ENCODE data around the gene MEIS1. TPM values are rescaled to one million over a fixed set of nuclear protein-coding genes. Genes with fewer than 3 reads are reported as not detected.
"Not testable (repeated sequence)": the region's sequence is repeated elsewhere in the genome, so short reads cannot be mapped to it uniquely, and the experiment has no call there.

The MEIS1 gene
- total and polyA plus RNA-seq, 2 donors (not counting 1 experiment from before 2014, with no cell fraction given) = 0.03 TPM; not detected in 1

- Mint-ChIP-seq H3K27me3 (peaks cover 6% of the 10 kb centered on the region), H3K9me3 (ENCODE audit: insufficient read depth) (no peaks in the 10 kb centered on the region), H3K4me3 (no peak overlapping the region), H3K27ac (no peak overlapping the region), H3K4me1 (no peaks in the 10 kb centered on the region)
- no peak overlapping the region for H3K4me2 ChIP-seq (replicated peaks; ENCODE audit: low read depth, low read length, poor library complexity, severe bottlenecking)
- H3K79me2 ChIP-seq (ENCODE audit: control insufficient read depth, insufficient read depth, low read length) = no peaks in the 10 kb centered on the region
- WGBS (ENCODE audit: insufficient coverage) = 40% methylated on average over 1 of the region's 2 CpGs
- ChIA-PET CTCF (no interaction called here), POLR2A (no interaction called here)
- no peaks in the 10 kb centered on the region for H3K4me1 ChIP-seq (ENCODE audit: control insufficient read depth in 2 of 2, insufficient read depth in 2 of 2, low read length in 2 of 2)
- TF ChIP-seq EZH2 (IDR thresholded peaks at IDR 0.05; ENCODE audit: borderline replicate concordance, insufficient read depth, low read depth, low read length, poor library complexity, severe bottlenecking) = no peak
- TF ChIP-seq, protein P1, sequence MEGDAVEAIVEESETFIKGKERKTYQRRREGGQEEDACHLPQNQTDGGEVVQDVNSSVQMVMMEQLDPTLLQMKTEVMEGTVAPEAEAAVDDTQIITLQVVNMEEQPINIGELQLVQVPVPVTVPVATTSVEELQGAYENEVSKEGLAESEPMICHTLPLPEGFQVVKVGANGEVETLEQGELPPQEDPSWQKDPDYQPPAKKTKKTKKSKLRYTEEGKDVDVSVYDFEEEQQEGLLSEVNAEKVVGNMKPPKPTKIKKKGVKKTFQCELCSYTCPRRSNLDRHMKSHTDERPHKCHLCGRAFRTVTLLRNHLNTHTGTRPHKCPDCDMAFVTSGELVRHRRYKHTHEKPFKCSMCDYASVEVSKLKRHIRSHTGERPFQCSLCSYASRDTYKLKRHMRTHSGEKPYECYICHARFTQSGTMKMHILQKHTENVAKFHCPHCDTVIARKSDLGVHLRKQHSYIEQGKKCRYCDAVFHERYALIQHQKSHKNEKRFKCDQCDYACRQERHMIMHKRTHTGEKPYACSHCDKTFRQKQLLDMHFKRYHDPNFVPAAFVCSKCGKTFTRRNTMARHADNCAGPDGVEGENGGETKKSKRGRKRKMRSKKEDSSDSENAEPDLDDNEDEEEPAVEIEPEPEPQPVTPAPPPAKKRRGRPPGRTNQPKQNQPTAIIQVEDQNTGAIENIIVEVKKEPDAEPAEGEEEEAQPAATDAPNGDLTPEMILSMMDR (IDR thresholded peaks at IDR 0.05) = no peak
- no peaks in the 10 kb centered on the region for H4K20me1 ChIP-seq (ENCODE audit: control insufficient read depth, insufficient read depth, low read length, poor library complexity, severe bottlenecking)
- H3K27ac ChIP-seq (ENCODE audit: low read length in 2 of 2) = no peak overlapping the region
- intact Hi-C loops (cut with micrococcal nuclease) = no loop called here
- H3K9ac ChIP-seq (ENCODE audit: low read length) = no peak overlapping the region
- no peak overlapping the region for H3K4me3 ChIP-seq (ENCODE audit: control extremely low read depth in 1 of 5, extremely low read depth in 1 of 5, insufficient read depth in 1 of 5, low read depth in 2 of 5, low read length in 4 of 5)
- no peaks in the 10 kb centered on the region for H3K9me3 ChIP-seq (ENCODE audit: control extremely low read depth in 1 of 3, control insufficient read depth in 2 of 3, insufficient read depth in 1 of 3, low read length in 2 of 3)
- H3K27me3 ChIP-seq (replicated peaks in 1 of 4; ENCODE audit: control extremely low read depth in 1 of 4, control insufficient read depth in 3 of 4, insufficient read depth in 4 of 4, low read length in 3 of 4) = no peaks in the 10 kb centered on the region
- H2AFZ ChIP-seq (ENCODE audit: insufficient read depth, low read depth, low read length, poor library complexity, severe bottlenecking) = no peak overlapping the region
- ATAC-seq (ENCODE audit: low read depth) (no peak), DNase-seq (no peak)
- H3K36me3 ChIP-seq (replicated peaks in 1 of 2; ENCODE audit: control extremely low read depth in 1 of 2, control insufficient read depth in 1 of 2, extremely low read depth in 1 of 2, insufficient read depth in 2 of 2, low read length in 1 of 2) = no peaks in the 10 kb centered on the region
These were observed 43.9 kb downstream of the MEIS1 start for GRCh38 chr2:66478731-66479316.

DNA sequence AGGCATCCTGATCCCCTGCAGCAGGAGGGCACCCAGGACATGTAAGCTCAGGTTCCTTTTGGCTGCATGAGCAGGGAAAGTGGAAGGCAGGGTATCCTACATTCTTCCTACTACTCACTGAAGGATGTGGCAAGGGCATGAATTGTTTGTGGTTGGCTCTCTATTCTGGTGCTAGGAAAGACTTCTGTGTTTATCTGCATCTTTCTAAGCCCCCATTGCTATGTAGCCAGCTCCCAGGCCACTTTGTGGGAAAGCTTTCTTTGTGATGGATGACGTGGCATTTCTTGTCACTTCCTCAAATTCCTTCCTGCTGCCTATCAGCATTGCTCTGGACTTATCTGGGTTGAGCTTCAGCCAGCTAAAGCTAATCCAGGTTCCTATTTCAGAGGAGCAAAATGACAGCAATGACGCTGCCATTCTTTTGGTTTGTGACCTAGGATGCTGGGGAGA lies 46.2 kb downstream of the MEIS1 start:
- WGBS (ENCODE audit: insufficient coverage) = 13% methylated on average over 1 of the region's 2 CpGs
- no peak overlapping the region for H3K4me3 ChIP-seq (ENCODE audit: control extremely low read depth in 1 of 5, extremely low read depth in 1 of 5, insufficient read depth in 1 of 5, low read depth in 2 of 5, low read length in 4 of 5)
- H3K9ac ChIP-seq (ENCODE audit: low read length) = no peak overlapping the region
- H3K27ac ChIP-seq (ENCODE audit: low read length in 2 of 2) = no peak overlapping the region
- Mint-ChIP-seq H3K4me1 (no peaks in the 10 kb centered on the region), H3K27ac (no peak overlapping the region), H3K27me3 (peaks cover 6% of the 10 kb centered on the region), H3K9me3 (ENCODE audit: insufficient read depth) (no peaks in the 10 kb centered on the region), H3K4me3 (no peak overlapping the region)
- ChIA-PET POLR2A (no interaction called here), CTCF (no interaction called here)
- no peaks in the 10 kb centered on the region for H3K36me3 ChIP-seq (replicated peaks in 1 of 2; ENCODE audit: control extremely low read depth in 1 of 2, control insufficient read depth in 1 of 2, extremely low read depth in 1 of 2, insufficient read depth in 2 of 2, low read length in 1 of 2)
- intact Hi-C loops (cut with micrococcal nuclease) = no loop called here
- ATAC-seq (ENCODE audit: low read depth) (no peak), DNase-seq (no peak)
- H4K20me1 ChIP-seq (ENCODE audit: control insufficient read depth, insufficient read depth, low read length, poor library complexity, severe bottlenecking) = no peaks in the 10 kb centered on the region
- no peak for TF ChIP-seq EZH2 (IDR thresholded peaks at IDR 0.05; ENCODE audit: borderline replicate concordance, insufficient read depth, low read depth, low read length, poor library complexity, severe bottlenecking)
- TF ChIP-seq, protein P1 (IDR thresholded peaks at IDR 0.05) = no peak
- no peaks in the 10 kb centered on the region for H3K27me3 ChIP-seq (replicated peaks in 1 of 4; ENCODE audit: control extremely low read depth in 1 of 4, control insufficient read depth in 3 of 4, insufficient read depth in 4 of 4, low read length in 3 of 4)
- no peaks in the 10 kb centered on the region for H3K4me1 ChIP-seq (ENCODE audit: control insufficient read depth in 2 of 2, insufficient read depth in 2 of 2, low read length in 2 of 2)
- H3K9me3 ChIP-seq (ENCODE audit: control extremely low read depth in 1 of 3, control insufficient read depth in 2 of 3, insufficient read depth in 1 of 3, low read length in 2 of 3) = no peaks in the 10 kb centered on the region
- H3K4me2 ChIP-seq (replicated peaks; ENCODE audit: low read depth, low read length, poor library complexity, severe bottlenecking) = no peak overlapping the region
- no peak overlapping the region for H2AFZ ChIP-seq (ENCODE audit: insufficient read depth, low read depth, low read length, poor library complexity, severe bottlenecking)
- no peaks in the 10 kb centered on the region for H3K79me2 ChIP-seq (ENCODE audit: control insufficient read depth, insufficient read depth, low read length)

DNA sequence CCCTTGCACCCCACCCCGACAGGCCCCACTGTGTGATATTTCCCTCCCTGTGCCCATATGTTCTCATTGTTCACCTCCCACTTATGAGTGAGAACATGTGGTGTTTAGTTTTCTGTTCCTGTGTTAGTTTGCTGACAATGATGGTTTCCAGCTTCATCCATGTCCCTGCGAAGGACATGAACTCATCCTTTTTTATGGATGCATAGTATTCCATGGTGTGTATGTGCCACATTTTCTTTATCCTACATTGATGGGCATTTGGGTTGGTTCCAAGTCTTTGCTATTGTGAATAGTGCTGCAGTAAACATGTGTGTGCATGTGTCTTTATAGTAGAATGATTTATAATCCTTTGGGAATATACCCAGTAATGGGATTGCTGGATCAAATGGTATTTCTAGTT lies 50.3 kb downstream of the MEIS1 start:
- WGBS (ENCODE audit: insufficient coverage) = no CpG with 5 or more reads among the region's 2 CpGs
- H3K27me3 Mint-ChIP-seq; H3K79me2 ChIP-seq (ENCODE audit: control insufficient read depth, insufficient read depth, low read length); ATAC-seq (ENCODE audit: low read depth); H3K4me2 ChIP-seq (replicated peaks; ENCODE audit: low read depth, low read length, poor library complexity, severe bottlenecking); H3K4me1 ChIP-seq (ENCODE audit: control insufficient read depth in 2 of 2, insufficient read depth in 2 of 2, low read length in 2 of 2); H3K9me3 Mint-ChIP-seq (ENCODE audit: insufficient read depth); H3K4me1 Mint-ChIP-seq; H2AFZ ChIP-seq (ENCODE audit: insufficient read depth, low read depth, low read length, poor library complexity, severe bottlenecking); H3K9me3 ChIP-seq (ENCODE audit: control extremely low read depth in 1 of 3, control insufficient read depth in 2 of 3, insufficient read depth in 1 of 3, low read length in 2 of 3); POLR2A ChIA-PET; H3K27ac Mint-ChIP-seq; H4K20me1 ChIP-seq (ENCODE audit: control insufficient read depth, insufficient read depth, low read length, poor library complexity, severe bottlenecking); intact Hi-C loops (cut with micrococcal nuclease); H3K4me3 ChIP-seq (ENCODE audit: control extremely low read depth in 1 of 5, extremely low read depth in 1 of 5, insufficient read depth in 1 of 5, low read depth in 2 of 5, low read length in 4 of 5); H3K9ac ChIP-seq (ENCODE audit: low read length); H3K36me3 ChIP-seq (replicated peaks in 1 of 2; ENCODE audit: control extremely low read depth in 1 of 2, control insufficient read depth in 1 of 2, extremely low read depth in 1 of 2, insufficient read depth in 2 of 2, low read length in 1 of 2); H3K27me3 ChIP-seq (replicated peaks in 1 of 4; ENCODE audit: control extremely low read depth in 1 of 4, control insufficient read depth in 3 of 4, insufficient read depth in 4 of 4, low read length in 3 of 4); H3K27ac ChIP-seq (ENCODE audit: low read length in 2 of 2); DNase-seq; H3K4me3 Mint-ChIP-seq; CTCF ChIA-PET: not testable (repeated sequence)

Measured in B cell (primary cell).